Thyroid gland (tissue), 4 donors: Measurements from ENCODE around the gene POLK.
"Not testable (repeated sequence)": the region's sequence is repeated elsewhere in the genome, so short reads cannot be mapped to it uniquely, and the experiment has no call there.

Source experiments
- POLR2A ChIP-seq, 2 donors: fragments of 450-650 bp; IDR thresholded peaks; one replicate each; pipeline ENCODE4 v1.6.1; 2017; ENCODE audit warnings: antibody characterized with exemption in 2 of 2, mild to moderate bottlenecking in 2 of 2, moderate library complexity in 1 of 2
- TF ChIP-seq, protein P1 (sequence below), 6 experiments: fragments of 200-600 bp in 3 of 6; fragments of 450-650 bp in 3 of 6; sonication (generic) in 3 of 6; IDR thresholded peaks; one replicate each; pipeline ENCODE4 v1.5.1; 2016 to 2019; ENCODE audit warnings: antibody characterized with exemption in 6 of 6, mild to moderate bottlenecking in 2 of 6, inconsistent platforms in 1 of 6, moderate library complexity in 1 of 6

DNA sequence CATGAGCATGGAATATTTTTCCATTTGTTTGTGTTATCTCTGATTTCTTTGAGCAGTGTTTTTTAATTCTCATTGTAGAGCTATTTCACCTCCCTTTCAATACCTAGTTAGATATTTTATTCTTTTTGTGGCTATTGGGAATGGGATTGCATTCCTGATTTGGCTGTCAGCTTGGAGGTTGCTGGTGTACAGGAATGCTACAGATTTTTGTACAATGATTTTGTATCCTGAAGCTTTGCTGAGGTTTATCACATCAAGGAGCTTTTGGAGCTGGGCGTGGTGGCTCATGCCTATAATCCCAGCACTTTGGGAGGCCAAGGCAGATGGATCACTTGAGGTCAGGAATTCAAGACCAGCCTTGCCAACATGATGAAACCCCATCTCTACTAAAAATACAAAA, 22.0 kb downstream of the POLK start:
- TF ChIP-seq, protein P1, sequence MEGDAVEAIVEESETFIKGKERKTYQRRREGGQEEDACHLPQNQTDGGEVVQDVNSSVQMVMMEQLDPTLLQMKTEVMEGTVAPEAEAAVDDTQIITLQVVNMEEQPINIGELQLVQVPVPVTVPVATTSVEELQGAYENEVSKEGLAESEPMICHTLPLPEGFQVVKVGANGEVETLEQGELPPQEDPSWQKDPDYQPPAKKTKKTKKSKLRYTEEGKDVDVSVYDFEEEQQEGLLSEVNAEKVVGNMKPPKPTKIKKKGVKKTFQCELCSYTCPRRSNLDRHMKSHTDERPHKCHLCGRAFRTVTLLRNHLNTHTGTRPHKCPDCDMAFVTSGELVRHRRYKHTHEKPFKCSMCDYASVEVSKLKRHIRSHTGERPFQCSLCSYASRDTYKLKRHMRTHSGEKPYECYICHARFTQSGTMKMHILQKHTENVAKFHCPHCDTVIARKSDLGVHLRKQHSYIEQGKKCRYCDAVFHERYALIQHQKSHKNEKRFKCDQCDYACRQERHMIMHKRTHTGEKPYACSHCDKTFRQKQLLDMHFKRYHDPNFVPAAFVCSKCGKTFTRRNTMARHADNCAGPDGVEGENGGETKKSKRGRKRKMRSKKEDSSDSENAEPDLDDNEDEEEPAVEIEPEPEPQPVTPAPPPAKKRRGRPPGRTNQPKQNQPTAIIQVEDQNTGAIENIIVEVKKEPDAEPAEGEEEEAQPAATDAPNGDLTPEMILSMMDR (IDR thresholded peaks at IDR 0.05), result not testable (repeated sequence)
- not testable (repeated sequence) for TF ChIP-seq POLR2A (IDR thresholded peaks at IDR 0.05)
